A549 (cell line): Measurements from ENCODE around the gene ZNF575. TPM values are rescaled to one million over a fixed set of nuclear protein-coding genes. Genes with fewer than 3 reads are reported as not detected.
"Not testable (repeated sequence)": the region's sequence is repeated elsewhere in the genome, so short reads cannot be mapped to it uniquely, and the experiment has no call there.

Experiments used
- ATAC-seq, 2 experiments: fragments of 200-7000 bp in 1 of 2; fragments of >200 bp in 1 of 2; cut with Nextera tagmentation in 1 of 2; cut with Tn5 transposase in 1 of 2; 3 replicates each; pipeline versions ENCODE4 v1.8.0 to v1.9.1; 2018 to 2020; ENCODE audit warnings: mild to moderate bottlenecking in 1 of 2, moderate library complexity in 1 of 2
- CTCF ChIA-PET: fragments of 300-600 bp; sonication (Branson Sonifier 250); formaldehyde crosslinking; extraction: SDS; loops from one replicate; lab custom pipeline; 2021; ENCODE audit warnings: antibody characterized with exemption, inconsistent platforms; lab: Yijun Ruan, JAX
- POLR2A ChIA-PET: fragments of 350-600 bp; formaldehyde crosslinking; extraction: SDS; loops from one replicate; lab custom pipeline; 2021; ENCODE audit warnings: antibody characterized with exemption, inconsistent platforms; lab: Yijun Ruan, JAX
- DNase-seq, 2 experiments: peaks; one replicate each; pipeline versions ENCODE4 v3.0.0 to v3.0.0-alpha.2; 2011 to 2016; ENCODE audit warnings: low read depth in 1 of 2, low spot score in 1 of 2
- FAIRE-seq: peaks from 2 replicates; lab custom pipeline; 2011; peaks lifted over from hg19 to GRCh38; lab: Jason Lieb, UNC
- H3K27ac ChIP-seq, 2 experiments: fragments of >200 bp; sonication (Bioruptor Twin); formaldehyde crosslinking; 3 replicates each; pipeline ENCODE4 v1.5.1; 2016 to 2017
- H3K4me1 ChIP-seq: fragments of >200 bp; sonication (Bioruptor Twin); formaldehyde crosslinking; 3 replicates; pipeline ENCODE4 v1.6.1; 2016
- H3K4me2 ChIP-seq: fragments of >200 bp; sonication (Bioruptor Twin); formaldehyde crosslinking; 3 replicates; pipeline ENCODE4 v1.6.1; 2016
- H3K4me3 ChIP-seq: fragments of >200 bp; sonication (Bioruptor Twin); formaldehyde crosslinking; 3 replicates; pipeline ENCODE4 v1.5.1; 2016
- H3K9me3 ChIP-seq: fragments of >200 bp; sonication (Bioruptor Twin); formaldehyde crosslinking; 3 replicates; pipeline ENCODE4 v1.6.1; 2016
- CEBPB ChIP-seq, 2 experiments: fragments of >200 bp in 1 of 2; sonication (Bioruptor Twin) in 1 of 2; formaldehyde crosslinking in 1 of 2; IDR thresholded peaks; 2 replicates each; pipeline ENCODE4 v1.6.1; 2012 to 2016
- CHD2 ChIP-seq: fragments of 150-350 bp; IDR thresholded peaks from 2 replicates; pipeline ENCODE4 v1.6.1; 2014; ENCODE audit warnings: low read length; ENCODE audit not compliant: partially characterized antibody
- ESRRA ChIP-seq: fragments of 150-350 bp; IDR thresholded peaks from 2 replicates; pipeline ENCODE4 v1.6.1; 2014; ENCODE audit warnings: mild to moderate bottlenecking, low read length, borderline replicate concordance
- FOSB ChIP-seq: fragments of 250-450 bp; sonication (Bioruptor Pico); IDR thresholded peaks from 2 replicates; pipeline ENCODE4 v1.5.0; 2020; ENCODE audit warnings: mild to moderate bottlenecking, moderate library complexity
- FOXS1 ChIP-seq: fragments of 250-450 bp; sonication (Bioruptor Pico); IDR thresholded peaks from 2 replicates; pipeline ENCODE4 v1.5.0; 2020; ENCODE audit warnings: mild to moderate bottlenecking, moderate library complexity
- HDAC2 ChIP-seq: fragments of 200-600 bp; sonication (generic); IDR thresholded peaks from 2 replicates; pipeline ENCODE4 v1.6.1; 2016
- HOXA7 ChIP-seq: fragments of 250-450 bp; sonication (Bioruptor Pico); IDR thresholded peaks from 2 replicates; pipeline ENCODE4 v1.5.0; 2020; ENCODE audit warnings: mild to moderate bottlenecking, moderate library complexity
- JUN ChIP-seq, 2 experiments: fragments of >200 bp; sonication (Bioruptor Twin); formaldehyde crosslinking; IDR thresholded peaks; 2 replicates in 1 of 2; 3 replicates in 1 of 2; pipeline ENCODE4 v1.6.1; 2016 to 2017
- KDM1A ChIP-seq: fragments of 200-600 bp; sonication (generic); IDR thresholded peaks from 2 replicates; pipeline ENCODE4 v1.6.1; 2016; ENCODE audit warnings: low read depth, mild to moderate bottlenecking
- KDM5A ChIP-seq: fragments of 200-600 bp; sonication (generic); IDR thresholded peaks from 2 replicates; pipeline ENCODE4 v1.6.1; 2016; ENCODE audit warnings: antibody characterized with exemption, mild to moderate bottlenecking
- MYC ChIP-seq: IDR thresholded peaks from 2 replicates; pipeline ENCODE4 v1.6.1; 2012; ENCODE audit warnings: mild to moderate bottlenecking, inconsistent platforms, low read length, improper control_type of control experiment, borderline replicate concordance
- NPAS2 ChIP-seq: fragments of 250-450 bp; sonication (Bioruptor Pico); IDR thresholded peaks from 2 replicates; pipeline ENCODE4 v1.8.0; 2022; ENCODE audit warnings: mild to moderate bottlenecking, moderate library complexity, borderline replicate concordance
- NR3C1 ChIP-seq: fragments of >200 bp; sonication (Bioruptor Twin); formaldehyde crosslinking; IDR thresholded peaks from 3 replicates; pipeline ENCODE4 v1.6.1; 2017
- PHF8 ChIP-seq: fragments of 200-600 bp; sonication (generic); IDR thresholded peaks from 2 replicates; pipeline ENCODE4 v1.6.1; 2016; ENCODE audit warnings: low read depth, mild to moderate bottlenecking, antibody characterized with exemption, moderate library complexity, borderline replicate concordance
- POLR2AphosphoS2 ChIP-seq: conservative IDR thresholded peaks from 2 replicates; pipeline ENCODE4 v1.6.1; 2012; ENCODE audit warnings: low read length, improper control_type of control experiment, inconsistent platforms
- RCOR1 ChIP-seq: fragments of 150-350 bp; IDR thresholded peaks from 2 replicates; pipeline ENCODE4 v1.6.1; 2014; ENCODE audit warnings: antibody characterized with exemption, low read length, low read depth
- RFX5 ChIP-seq: fragments of 450-650 bp; IDR thresholded peaks from 2 replicates; pipeline ENCODE4 v1.7.1; 2014; ENCODE audit warnings: antibody characterized with exemption, mild to moderate bottlenecking, moderate library complexity
- RNF2 ChIP-seq: fragments of 200-600 bp; sonication (generic); IDR thresholded peaks from 2 replicates; pipeline ENCODE4 v1.6.1; 2016; ENCODE audit warnings: low read depth, mild to moderate bottlenecking, antibody characterized with exemption, moderate library complexity, borderline replicate concordance
- SMC3 ChIP-seq: fragments of >200 bp; sonication (Bioruptor Twin); formaldehyde crosslinking; IDR thresholded peaks from 3 replicates; pipeline ENCODE4 v1.6.1; 2018; ENCODE audit warnings: inconsistent platforms
- ZSCAN20 ChIP-seq: fragments of 250-450 bp; sonication (Bioruptor Pico); IDR thresholded peaks from 2 replicates; pipeline ENCODE4 v1.8.0; 2022; ENCODE audit warnings: mild to moderate bottlenecking, moderate library complexity
- WGBS: methylation state at CpG from one replicate; pipeline ENCODE4 v1.1.6; 2017; ENCODE audit errors: missing lambda C conversion rate; 5-methylcytosine and 5-hydroxymethylcytosine counted together
- polyA plus RNA-seq, 4 experiments: library from polyadenylated mRNA; depleted of rRNA in 3 of 4; stranded (reverse); fragments of >200 nt; fragmentation: RNase III in 1 of 4; extraction: RNeasy Plus Mini Kit Qiagen cat#74134 plus additional on column Dnase treatment in 1 of 4; gene quantifications; 2 replicates in 3 of 4; 3 replicates in 1 of 4; pipeline ENCODE4 v1.2.3, GENCODE V29; 2011 to 2017
- TF ChIP-seq, protein P1 (sequence below): fragments of 250-450 bp; sonication (Bioruptor Pico); IDR thresholded peaks from 2 replicates; pipeline ENCODE4 v1.5.0; 2020; ENCODE audit warnings: low read depth, mild to moderate bottlenecking, moderate library complexity
- TF ChIP-seq, protein P2 (sequence below): fragments of >200 bp; sonication (Bioruptor Twin); formaldehyde crosslinking; IDR thresholded peaks from 3 replicates; pipeline ENCODE4 v1.6.1; 2016
- TF ChIP-seq, protein P3 (sequence below): IDR thresholded peaks from 2 replicates; pipeline ENCODE4 v1.6.1; 2012
- TF ChIP-seq, protein P4 (sequence below): fragments of >200 bp; sonication (Bioruptor Twin); formaldehyde crosslinking; IDR thresholded peaks from 3 replicates; pipeline ENCODE4 v1.5.1; 2016

Gene ZNF575
- polyA plus RNA-seq, 2 of the 4 experiments (the other 2 are of a cell fraction) = 0.09 to 1.5 TPM

DNA sequence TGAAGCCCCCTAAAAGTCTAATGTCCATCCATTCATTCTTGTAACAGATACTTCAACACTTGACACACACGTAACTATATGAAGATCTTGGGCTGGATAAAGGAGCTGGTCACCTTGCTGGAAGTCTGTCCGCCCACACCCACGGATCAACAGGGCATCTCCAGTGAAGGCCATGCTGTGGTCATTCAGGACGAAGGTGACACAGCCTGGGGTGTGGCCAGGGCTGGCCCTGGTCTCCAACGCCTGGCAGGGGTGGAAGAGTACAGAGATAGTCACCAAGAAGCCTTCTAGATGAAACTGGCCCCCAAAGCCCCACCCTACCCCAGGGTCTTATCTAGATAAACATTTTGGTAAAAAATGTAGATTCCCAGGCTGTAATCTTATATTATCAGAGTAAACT, 21.7 kb upstream of the ZNF575 start:
- no peak for FAIRE-seq
- 86% methylated on average over 4 of the region's 5 CpGs for WGBS

DNA sequence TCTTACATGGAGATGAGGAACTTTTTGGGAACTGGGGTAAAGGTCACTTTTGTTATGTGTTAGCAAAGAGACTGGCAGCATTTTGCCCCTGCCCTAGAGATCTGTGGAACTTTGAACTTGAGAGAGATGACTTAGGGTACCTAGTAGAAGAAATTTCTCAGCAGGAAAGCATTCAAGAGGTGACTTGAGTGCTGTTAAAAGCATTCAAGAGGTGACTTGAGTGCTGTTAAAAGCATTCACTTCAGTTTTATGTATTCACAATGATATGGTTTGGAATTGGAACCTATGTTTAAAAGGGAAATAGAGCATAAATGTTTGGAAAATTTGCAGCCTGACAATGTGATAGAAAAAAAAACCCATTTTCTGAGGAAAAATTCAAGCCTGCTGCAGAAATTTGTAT, 20.6 kb upstream of the ZNF575 start:
- ATAC-seq, POLR2A ChIA-PET, H3K4me3 ChIP-seq, H3K4me2 ChIP-seq, H3K9me3 ChIP-seq, FAIRE-seq, H3K27ac ChIP-seq, DNase-seq, H3K4me1 ChIP-seq: not testable (repeated sequence)
- CTCF ChIA-PET = interaction anchor here (1.8 to 2.2 kb wide), 2 partner anchors 14 to 66 kb away, joined by 4 to 13 read pairs; no protein-coding TSS in a partner anchor

More for the DNA sequence above, 21.7 kb upstream of the ZNF575 start:
- H3K27ac ChIP-seq = no peak overlapping the region
- POLR2A ChIA-PET = no interaction called here
- TF ChIP-seq, protein P1, sequence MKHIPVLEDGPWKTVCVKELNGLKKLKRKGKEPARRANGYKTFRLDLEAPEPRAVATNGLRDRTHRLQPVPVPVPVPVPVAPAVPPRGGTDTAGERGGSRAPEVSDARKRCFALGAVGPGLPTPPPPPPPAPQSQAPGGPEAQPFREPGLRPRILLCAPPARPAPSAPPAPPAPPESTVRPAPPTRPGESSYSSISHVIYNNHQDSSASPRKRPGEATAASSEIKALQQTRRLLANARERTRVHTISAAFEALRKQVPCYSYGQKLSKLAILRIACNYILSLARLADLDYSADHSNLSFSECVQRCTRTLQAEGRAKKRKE (CRISPR knock-in tag) = no peak
- TF ChIP-seq, all 56 proteins: peak for 0
- CTCF ChIA-PET = interaction anchor here (0.9 to 8.9 kb wide), 4 partner anchors 9 to 78 kb away, joined by 3 to 85 read pairs (median 44); no protein-coding TSS in a partner anchor
- Histone ChIP-seq H3K4me2 (no peak overlapping the region), H3K4me3 (no peak overlapping the region), H3K4me1 (no peaks in the 10 kb centered on the region), H3K9me3 (no peaks in the 10 kb centered on the region)
- ATAC-seq = no peak
- DNase-seq = no peak

DNA sequence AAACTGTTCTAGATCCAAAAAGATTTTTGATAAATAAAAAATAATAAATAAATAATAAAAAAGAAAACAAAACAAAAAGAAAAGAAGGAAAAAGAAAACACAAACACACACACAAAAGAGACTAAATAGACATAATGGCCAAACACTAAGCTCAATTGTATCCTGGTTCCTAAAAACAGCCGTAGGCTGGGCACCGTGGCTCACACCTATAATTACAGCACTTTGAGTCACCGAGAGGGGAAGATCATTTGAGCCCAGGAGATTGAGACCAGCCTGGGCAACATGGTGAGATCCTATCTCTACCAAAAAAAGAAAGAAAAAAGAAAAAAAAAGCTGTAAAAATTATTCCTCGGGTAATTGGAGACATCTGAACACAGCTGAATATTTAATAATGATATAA, 14.9 kb upstream of the ZNF575 start:
- 70% methylated on average over 4 of the region's 4 CpGs for WGBS
- DNase-seq (no peak), ATAC-seq (no peak), FAIRE-seq (no peak)
- POLR2A ChIA-PET = interaction anchor here (0.6 to 0.9 kb wide), 2 partner anchors 14 to 15 kb away, joined by 3 read pairs; partner anchors contain the start of gene ZNF575
- CTCF ChIA-PET = interaction anchor here (0.6 to 12.2 kb wide), 12 partner anchors 10 to 414 kb away, joined by 3 to 462 read pairs (median 6); partner anchors contain the start of genes PHLDB3 and ZNF575
- H3K4me3 ChIP-seq = no peak overlapping the region
- no peaks in the 10 kb centered on the region for H3K9me3 ChIP-seq
- TF ChIP-seq, protein P2, sequence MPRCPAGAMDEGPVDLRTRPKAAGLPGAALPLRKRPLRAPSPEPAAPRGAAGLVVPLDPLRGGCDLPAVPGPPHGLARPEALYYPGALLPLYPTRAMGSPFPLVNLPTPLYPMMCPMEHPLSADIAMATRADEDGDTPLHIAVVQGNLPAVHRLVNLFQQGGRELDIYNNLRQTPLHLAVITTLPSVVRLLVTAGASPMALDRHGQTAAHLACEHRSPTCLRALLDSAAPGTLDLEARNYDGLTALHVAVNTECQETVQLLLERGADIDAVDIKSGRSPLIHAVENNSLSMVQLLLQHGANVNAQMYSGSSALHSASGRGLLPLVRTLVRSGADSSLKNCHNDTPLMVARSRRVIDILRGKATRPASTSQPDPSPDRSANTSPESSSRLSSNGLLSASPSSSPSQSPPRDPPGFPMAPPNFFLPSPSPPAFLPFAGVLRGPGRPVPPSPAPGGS = no peak
- no peak for TF ChIP-seq FOXS1 (CRISPR knock-in tag)
- TF ChIP-seq FOSB = no peak
- no peak for TF ChIP-seq NR3C1
- TF ChIP-seq CHD2 = no peak
- TF ChIP-seq NPAS2 (CRISPR knock-in tag) = no peak
- TF ChIP-seq POLR2AphosphoS2 = no peak
- no peak for TF ChIP-seq ZSCAN20 (CRISPR knock-in tag)
- TF ChIP-seq MYC = no peak
- TF ChIP-seq HOXA7 (CRISPR knock-in tag) = no peak
- TF ChIP-seq KDM1A = no peak
- TF ChIP-seq RFX5 = no peak
- TF ChIP-seq, protein P3, sequence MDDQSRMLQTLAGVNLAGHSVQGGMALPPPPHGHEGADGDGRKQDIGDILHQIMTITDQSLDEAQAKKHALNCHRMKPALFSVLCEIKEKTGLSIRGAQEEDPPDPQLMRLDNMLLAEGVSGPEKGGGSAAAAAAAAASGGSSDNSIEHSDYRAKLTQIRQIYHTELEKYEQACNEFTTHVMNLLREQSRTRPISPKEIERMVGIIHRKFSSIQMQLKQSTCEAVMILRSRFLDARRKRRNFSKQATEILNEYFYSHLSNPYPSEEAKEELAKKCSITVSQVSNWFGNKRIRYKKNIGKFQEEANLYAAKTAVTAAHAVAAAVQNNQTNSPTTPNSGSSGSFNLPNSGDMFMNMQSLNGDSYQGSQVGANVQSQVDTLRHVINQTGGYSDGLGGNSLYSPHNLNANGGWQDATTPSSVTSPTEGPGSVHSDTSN = no peak
- no peak overlapping the region for H3K27ac ChIP-seq
- peaks cover 8% of the 10 kb centered on the region; the same call in 2 of the 3 replicates for H3K4me1 ChIP-seq
- H3K4me2 ChIP-seq = no peak overlapping the region

DNA sequence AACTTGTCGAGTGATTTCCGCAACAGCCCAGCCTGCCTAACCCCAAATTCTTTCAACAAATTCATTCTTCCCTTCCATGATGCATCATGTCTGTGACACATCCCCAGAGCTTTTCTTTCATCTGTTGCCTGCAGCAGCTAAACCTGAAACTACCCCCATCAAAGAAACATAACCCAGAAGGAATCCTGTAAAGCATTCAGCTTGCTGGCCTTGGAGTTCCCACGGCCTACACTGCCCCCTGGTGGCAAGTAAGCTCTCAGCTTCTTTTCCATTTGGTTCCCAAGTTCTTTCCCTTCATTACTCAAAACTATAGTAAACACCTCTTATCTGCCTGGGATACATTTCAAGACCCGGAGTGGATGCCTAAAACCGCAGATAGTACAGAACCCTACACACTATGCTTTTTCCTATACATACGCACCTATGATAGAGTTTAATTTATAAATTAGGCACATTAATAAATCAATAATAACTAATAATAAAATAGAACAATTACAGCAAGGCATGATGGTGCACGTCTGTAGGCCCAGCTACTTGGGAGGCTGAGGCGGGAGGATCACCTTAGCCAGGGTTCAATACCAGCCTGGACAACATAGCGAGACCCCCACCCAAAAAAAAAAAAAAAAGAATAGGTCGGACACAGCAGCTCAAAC, 13.4 kb upstream of the ZNF575 start:
- peaks cover 16% of the 10 kb centered on the region; the same call in 2 of the 3 replicates for H3K4me1 ChIP-seq
- no peak overlapping the region for H3K4me3 ChIP-seq
- H3K27ac ChIP-seq = no peak overlapping the region
- CTCF ChIA-PET = interaction anchor here (0.5 to 12.2 kb wide), 52 partner anchors 12 to 1739 kb away, joined by 3 to 462 read pairs (median 4); partner anchors contain the start of genes LYPD3, PHLDB3 and ZNF575
- H3K9me3 ChIP-seq = no peaks in the 10 kb centered on the region
- peak; percentile 87 to 88 for ATAC-seq
- peak; percentile 39 for FAIRE-seq
- POLR2A ChIA-PET = interaction anchor here (0.6 to 1.2 kb wide), 5 partner anchors 14 to 1472 kb away, joined by 4 to 15 read pairs (median 8); partner anchors contain the start of genes PHLDB3 and ZNF575
- WGBS = 45% methylated on average over 10 of the region's 10 CpGs
- no peak overlapping the region for H3K4me2 ChIP-seq
- DNase-seq = peak; percentile 81 to 92
- TF ChIP-seq KDM5A (no peak), FOSB (no peak), NPAS2 (CRISPR knock-in tag) (no peak), RCOR1 (no peak), PHF8 (no peak), ESRRA (no peak), HDAC2 (no peak), RNF2 (no peak), MYC (no peak), JUN (IDR thresholded peaks at IDR 0.05) (no peak), SMC3 (peak; percentile 96), FOXS1 (CRISPR knock-in tag) (no peak), CEBPB (IDR thresholded peaks at IDR 0.05) (no peak)
- TF ChIP-seq, protein P4, sequence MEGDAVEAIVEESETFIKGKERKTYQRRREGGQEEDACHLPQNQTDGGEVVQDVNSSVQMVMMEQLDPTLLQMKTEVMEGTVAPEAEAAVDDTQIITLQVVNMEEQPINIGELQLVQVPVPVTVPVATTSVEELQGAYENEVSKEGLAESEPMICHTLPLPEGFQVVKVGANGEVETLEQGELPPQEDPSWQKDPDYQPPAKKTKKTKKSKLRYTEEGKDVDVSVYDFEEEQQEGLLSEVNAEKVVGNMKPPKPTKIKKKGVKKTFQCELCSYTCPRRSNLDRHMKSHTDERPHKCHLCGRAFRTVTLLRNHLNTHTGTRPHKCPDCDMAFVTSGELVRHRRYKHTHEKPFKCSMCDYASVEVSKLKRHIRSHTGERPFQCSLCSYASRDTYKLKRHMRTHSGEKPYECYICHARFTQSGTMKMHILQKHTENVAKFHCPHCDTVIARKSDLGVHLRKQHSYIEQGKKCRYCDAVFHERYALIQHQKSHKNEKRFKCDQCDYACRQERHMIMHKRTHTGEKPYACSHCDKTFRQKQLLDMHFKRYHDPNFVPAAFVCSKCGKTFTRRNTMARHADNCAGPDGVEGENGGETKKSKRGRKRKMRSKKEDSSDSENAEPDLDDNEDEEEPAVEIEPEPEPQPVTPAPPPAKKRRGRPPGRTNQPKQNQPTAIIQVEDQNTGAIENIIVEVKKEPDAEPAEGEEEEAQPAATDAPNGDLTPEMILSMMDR = peak; percentile 99
